Measurements from ENCODE around the gene NUF2. TPM values are rescaled to one million over a fixed set of nuclear protein-coding genes. Genes with fewer than 3 reads are reported as not detected.
"Not testable (repeated sequence)": the region's sequence is repeated elsewhere in the genome, so short reads cannot be mapped to it uniquely, and the experiment has no call there.

Gene NUF2
- polyA plus RNA-seq (2013, experiment 1 of 2; ENCODE audit: insufficient read length) = 15.8 TPM
- polyA plus RNA-seq (2013, experiment 2 of 2; ENCODE audit: insufficient read length) = 16.0 TPM

- peak; percentile 99 for DNase-seq
Measured at GRCh38 chr1:163321311-163322305, at the start of gene NUF2. TSS of gene NUF2 (plus strand) at chr1:163321954. CDS start at chr1:163326052, 4,098 bp downstream.

DNA sequence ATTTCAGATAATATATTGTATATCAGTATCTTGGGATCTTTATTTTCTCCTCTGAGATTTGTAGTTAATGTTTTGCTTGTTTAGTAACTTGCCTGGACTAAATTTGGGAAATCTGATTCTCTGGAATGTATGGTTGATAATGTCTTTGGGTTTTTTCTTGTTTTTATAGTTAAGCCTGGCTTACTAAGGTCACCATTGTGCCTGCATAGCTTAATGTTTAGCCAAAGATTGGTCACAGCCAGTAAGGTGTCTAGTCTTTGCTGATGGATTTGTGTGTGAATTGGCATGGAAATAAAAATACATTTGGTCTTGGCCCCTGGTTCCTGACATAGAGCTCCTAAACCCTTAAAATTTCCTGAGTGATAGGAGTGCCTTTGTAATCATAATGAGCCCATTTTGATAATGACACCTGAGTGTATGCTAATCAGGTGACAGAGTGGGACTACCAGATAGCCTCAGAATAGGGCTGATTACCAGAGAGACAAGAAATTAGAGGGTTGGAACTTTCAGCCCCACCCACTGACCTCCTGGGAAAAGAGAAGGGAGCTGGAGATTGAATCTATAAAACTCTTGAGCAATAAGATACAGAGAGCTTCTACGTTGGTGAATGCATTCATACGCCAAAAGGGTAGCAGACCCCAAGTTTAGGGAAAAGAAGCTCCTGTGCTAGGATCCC lies 47.9 kb upstream of the NUF2 start:
- no peak for DNase-seq

DNA sequence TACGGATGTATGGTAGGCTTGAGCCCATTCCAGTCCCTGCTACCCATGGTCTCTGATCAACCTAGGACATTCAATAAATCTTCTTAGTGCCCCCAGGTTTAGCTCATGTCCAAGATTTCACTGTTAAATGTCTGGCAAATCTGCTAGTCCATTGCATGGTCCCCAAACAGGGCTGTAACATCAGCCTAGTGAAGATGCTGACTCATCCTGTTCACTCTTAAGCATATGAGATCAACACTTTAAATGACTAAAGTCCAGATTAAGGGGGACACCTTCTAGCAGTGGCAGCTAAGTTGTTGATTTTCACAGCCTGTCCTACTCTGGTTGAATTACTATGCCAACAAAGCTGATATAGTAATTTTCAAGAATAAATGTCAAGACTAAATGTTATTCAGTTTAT lies 46.5 kb upstream of the NUF2 start:
- DNase-seq = peak; percentile 8

DNA sequence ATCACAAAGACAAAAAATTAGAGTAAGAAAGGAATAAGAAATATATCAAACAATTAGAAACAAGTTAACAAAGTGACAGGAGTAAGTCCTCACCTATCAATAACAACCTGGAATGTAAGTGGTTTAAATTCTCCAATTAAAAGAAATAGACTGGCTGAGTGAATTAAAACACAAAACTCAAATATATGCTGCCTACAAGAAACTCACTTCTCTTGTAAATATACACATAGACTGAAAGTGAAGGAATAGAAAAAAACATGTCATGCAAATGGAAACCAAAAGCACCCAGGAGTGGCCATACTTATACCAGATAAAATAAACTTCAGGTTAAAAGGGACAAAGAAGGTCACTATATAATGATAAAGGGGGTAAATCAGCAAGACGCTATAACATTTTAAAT lies 43.2 kb upstream of the NUF2 start:
- no peak for DNase-seq

DNA sequence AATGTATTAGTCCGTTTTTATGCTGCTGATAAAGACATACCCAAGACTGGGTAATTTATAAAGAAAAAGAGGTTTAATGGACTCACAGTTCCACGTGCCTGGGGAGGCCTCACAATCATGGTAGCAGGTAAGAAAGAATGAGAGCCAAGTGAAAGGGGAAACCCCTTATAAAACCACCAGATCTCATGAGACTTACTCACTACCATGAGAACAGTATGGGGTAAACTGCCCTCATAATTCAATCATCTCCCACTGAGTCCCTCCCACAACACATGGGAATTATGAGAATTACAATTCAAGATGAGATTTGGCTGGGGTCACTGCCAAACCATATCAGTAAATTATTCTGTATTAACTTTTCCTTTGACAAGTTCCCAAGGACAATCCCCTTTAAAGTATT lies 36.9 kb upstream of the NUF2 start:
- DNase-seq = peak; percentile 44

GRCh38 chr1:163290025-163290640 lies 31.6 kb upstream of the NUF2 start:
- DNase-seq = no peak

- no peak for DNase-seq
Measured at GRCh38 chr1:163291461-163291860, 30.3 kb upstream of the NUF2 start.

DNA sequence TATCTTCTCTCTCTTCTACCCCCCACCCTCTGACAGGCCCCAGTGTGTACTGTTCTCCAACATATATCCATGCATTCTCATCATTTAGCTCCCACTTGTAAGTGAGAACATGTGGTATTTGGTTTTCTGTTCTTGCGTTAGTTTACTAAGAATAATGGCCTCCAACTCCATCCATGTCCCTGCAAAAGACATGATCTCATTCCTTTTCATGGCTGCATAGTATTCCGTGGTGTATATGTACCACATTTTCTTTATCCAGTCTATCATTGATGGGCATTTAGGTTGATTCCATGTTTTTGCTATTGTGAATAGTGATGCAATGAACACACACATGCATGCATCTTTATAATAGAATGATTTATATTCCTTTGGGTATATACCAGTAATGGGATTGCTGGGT lies 29.6 kb upstream of the NUF2 start:
- DNase-seq = not testable (repeated sequence)

DNA sequence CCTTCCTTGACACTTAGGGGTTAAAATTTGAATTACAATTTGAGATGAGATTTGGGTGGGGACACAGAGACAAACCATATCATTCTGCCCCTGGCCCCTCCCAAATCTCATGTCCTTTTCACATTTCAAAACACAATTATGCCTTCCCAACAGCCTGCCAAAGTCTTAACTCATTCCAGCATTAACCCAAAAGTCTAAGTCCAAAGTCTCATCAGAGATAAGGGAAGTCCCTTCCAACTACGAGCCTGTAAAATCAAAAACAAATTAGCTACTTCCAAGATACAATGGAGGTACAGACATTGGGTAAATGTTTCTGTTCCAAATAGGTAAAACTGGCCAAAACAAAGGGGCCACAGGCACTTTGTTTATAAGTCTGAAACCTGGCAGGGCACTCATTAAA lies 28.3 kb upstream of the NUF2 start:
- DNase-seq = not testable (repeated sequence)

DNA sequence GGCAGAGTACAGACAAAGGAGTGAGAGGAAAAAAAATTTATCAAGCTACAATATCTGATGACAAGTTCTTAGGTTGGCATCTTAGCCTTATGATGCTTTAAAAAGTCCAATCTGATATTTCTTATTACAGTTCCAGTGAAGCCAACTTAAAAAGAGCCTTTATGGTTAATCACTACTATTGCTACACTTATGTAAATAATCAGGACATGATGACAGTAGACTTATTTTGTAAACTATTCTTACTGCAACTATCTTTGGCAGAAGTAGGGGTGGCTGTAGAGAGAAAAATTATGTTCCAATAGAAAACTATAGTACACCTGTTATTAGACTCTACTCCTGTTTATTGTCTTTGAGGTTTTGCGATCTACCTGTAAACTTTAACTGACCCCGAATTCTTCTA lies 25.8 kb upstream of the NUF2 start:
- no peak for DNase-seq

DNA sequence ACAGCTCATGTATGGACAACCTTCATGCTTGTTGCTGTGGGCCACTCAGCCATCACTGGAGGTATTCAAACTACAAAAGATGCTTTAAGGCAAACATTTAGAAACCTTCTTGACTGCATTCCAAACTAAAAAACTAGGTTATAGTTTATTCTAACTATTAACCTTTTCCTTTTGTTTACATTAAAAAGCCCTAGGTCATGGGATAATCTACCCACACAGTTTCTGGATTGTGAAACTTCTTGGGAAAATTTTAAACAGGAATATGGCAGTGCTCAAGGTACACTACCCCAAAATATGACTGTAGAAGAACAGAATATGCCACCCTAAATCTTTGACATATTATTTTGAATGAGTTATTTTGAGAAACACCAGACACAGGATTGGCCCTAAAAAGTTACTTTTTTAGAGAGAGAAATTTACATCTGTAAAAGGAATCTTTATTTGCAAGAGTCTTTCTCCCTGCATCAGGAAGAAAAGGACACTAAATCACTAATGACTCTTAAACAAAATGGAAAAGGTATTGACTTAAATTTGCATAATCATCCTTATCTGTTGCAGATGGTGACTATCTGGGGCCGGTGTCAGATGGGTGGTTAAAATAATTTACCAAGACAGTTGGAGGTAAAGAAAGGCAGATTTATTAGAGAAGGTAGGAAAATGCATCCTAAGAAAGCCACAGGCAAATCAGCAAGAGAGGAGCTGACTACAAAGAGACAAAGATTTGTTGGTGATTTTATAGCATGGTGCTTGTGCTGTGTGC lies 25.1 kb upstream of the NUF2 start:
- no peak for DNase-seq

- DNase-seq = no peak
Measured at GRCh38 chr1:163298365-163298764, 23.4 kb upstream of the NUF2 start.

GRCh38 chr1:163300568-163300967 lies 21.2 kb upstream of the NUF2 start:
- no peak for DNase-seq

DNA sequence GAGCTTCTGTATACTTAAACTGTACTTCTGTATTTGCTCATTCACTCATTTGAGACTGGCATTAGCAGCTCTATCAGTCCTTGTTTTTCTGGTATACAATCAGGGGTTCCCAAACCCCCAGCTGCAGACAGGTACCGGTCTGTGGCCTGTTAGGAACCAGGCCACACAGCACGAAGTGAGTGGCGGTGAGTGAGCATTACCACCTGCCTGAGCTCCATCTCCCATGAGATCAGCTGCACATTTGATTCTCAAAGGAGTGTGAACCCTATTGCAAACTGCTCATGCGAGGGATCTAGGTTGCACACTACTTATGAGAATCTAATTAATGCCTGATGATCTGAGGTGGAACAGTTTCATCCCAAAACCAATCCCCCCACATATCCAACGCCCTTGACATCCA lies 18.2 kb upstream of the NUF2 start:
- DNase-seq = no peak

DNA sequence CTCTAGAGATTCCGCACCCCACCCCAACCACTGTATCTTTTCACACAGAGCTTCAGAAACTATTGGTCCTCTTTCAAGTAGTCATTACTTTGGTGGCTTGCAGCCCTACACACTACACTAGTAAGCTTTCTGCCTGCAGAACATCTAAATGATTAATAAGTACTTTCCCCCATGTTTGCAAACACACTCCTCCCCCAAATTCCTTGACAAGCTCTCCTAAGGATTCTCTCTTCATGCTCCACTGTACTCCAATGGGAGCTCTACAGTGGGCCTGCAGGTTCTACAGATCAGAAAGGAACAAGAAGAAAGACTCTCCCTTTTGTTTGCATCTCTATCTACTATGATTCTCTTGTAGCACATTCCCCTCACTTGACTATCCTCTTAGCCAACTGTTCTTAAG lies 16.3 kb upstream of the NUF2 start:
- no peak for DNase-seq

- peak; percentile 85 for DNase-seq
Measured at GRCh38 chr1:163307479-163308171, 14.1 kb upstream of the NUF2 start.

- peak; percentile 3 for DNase-seq
Measured at GRCh38 chr1:163308811-163309210, 12.9 kb upstream of the NUF2 start.

- peak; percentile 32 for DNase-seq
Measured at GRCh38 chr1:163315773-163316374, 5.9 kb upstream of the NUF2 start.

DNA sequence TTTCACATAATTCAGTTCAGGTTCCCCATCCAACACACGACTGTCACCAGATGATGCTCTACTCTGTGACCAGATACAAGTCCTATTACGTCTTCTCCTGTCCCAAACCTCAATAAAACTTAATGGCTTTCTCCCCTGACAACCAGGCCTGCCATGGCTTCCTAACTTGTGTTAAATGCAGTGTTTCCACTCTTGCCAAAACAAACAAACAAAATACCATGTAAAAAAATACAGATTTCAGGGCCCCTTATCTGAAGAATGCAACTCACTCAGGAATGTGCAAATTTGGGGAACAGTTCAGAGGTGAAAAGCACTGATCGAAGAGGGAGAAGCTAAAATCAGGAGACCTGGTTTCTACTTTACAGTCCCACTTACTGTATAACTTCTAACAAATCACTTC lies 863 bp upstream of the NUF2 start:
- no peak for DNase-seq

DNA sequence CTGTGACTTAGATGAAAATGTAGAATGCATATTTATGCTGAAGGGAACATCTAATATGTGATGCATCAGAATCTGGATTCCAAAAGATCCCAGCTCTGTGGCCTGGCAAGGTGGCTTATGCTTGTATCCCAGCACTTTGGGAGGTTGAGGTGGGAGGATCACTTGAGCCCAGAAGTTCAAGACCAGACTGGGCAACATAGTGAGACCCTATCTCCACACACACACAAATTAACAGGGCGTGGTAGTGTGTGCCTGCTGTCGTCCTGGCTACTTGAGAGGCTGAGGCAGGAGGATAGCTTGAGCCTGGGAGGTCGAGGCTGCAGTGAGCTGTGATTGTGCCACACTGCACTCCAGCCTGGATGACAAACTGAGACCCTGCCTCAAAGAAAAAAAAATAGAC lies 1.6 kb downstream of the NUF2 start:
- not testable (repeated sequence) for DNase-seq

DNA sequence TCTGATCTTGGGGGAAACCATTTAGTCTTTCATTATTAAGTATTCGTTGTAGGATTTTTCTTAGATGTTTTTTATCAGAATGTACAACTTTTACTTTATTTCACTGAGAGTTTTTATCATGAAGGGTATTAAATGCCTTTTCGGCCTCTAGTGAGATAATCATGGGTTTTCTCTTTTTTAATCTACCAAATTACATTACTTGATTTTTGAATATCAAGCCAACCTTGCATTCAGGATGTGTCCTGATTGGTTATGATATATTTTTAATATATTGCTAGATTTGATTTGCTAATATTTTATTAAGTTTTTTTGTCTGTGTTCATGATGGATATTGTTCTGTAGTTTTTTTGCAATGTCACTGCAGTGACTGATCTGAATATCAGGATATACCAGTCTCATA lies 9.4 kb downstream of the NUF2 start:
- DNase-seq = no peak

Data from fibroblast of skin of abdomen (primary cell).